ENCODE data around the gene CCR9.

Gene CCR9

GRCh38 chr3:45894015-45894414 is 7.7 kb downstream of the CCR9 start:
- TF ChIP-seq CTCF (conservative IDR thresholded peaks at IDR 0.05; ENCODE audit: low read length): no peak
- DNase-seq (ENCODE audit: low read depth): no peak
- no peak overlapping the region for H3K4me3 ChIP-seq (ENCODE audit: low read length)

DNA sequence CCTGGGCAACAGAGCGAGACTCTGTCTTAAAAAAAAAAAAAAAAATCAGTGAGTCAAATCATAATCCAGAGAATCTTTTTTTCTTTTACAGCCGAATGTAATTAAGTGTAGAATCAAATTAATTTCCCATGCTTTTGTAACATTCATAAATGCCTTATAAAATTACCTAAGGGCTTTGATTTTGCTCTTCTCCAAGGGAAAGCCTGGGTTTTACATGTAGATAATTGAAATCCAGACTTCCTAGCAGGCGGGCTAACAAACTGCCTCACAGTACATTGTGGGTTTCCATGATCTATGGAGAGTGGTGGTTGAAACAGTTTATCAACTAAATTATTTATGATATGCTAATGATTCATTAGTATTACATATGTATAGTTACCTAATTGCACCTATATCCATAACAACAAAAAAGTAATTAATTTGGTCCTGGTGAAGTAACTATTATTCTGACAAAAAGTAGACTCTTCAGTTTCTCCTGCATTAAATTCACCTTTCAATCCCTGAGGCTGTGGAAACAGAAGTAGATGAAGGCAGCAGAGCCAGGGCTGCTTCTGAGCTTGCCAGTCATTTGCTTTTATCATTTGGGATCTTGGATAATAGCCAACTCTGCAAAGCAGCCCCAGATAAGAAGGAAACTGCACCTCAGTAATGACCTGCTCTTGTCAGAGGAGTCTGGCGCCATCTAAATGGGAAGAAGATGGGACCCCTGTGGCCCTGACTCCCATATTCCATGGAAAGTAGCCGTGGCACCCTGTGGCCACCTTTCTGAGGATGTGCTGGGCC is 9.5 kb downstream of the CCR9 start:
- no peak for DNase-seq (ENCODE audit: low read depth)
- TF ChIP-seq CTCF (conservative IDR thresholded peaks at IDR 0.05; ENCODE audit: low read length): no peak

DNA sequence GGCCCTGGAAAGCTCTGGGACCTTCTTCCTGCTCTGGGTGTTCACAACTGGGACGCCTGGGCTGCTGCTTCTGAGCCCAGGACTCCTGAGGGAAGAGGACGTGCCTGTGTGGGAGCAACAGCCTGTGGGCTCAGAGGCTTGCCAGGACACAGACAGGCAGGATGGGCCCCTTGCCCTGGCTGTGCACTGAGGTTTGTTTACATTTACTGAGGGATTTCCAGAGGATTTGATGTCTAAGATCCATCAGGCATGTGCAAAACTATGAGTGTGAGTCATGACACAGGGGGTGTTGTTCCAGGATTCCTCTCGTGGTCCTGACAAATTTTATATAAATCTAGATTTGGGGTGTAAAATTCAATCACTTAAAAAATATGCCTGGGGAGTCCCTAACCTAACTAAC is 10.6 kb downstream of the CCR9 start:
- no peak overlapping the region for H3K4me3 ChIP-seq (ENCODE audit: low read length)

More for the DNA sequence above, 9.5 kb downstream of the CCR9 start:
- H3K4me3 ChIP-seq (ENCODE audit: low read length): no peak overlapping the region

GRCh38 chr3:45904931-45905330 is 18.6 kb downstream of the CCR9 start:
- no peak for DNase-seq (ENCODE audit: low read depth)
- no peak overlapping the region for H3K4me3 ChIP-seq (ENCODE audit: low read length)
- no peak for TF ChIP-seq CTCF (conservative IDR thresholded peaks at IDR 0.05; ENCODE audit: low read length)

More for the DNA sequence above, 10.6 kb downstream of the CCR9 start:
- no peak for TF ChIP-seq CTCF (conservative IDR thresholded peaks at IDR 0.05; ENCODE audit: low read length)
- DNase-seq (ENCODE audit: low read depth): peak; percentile 33

DNA sequence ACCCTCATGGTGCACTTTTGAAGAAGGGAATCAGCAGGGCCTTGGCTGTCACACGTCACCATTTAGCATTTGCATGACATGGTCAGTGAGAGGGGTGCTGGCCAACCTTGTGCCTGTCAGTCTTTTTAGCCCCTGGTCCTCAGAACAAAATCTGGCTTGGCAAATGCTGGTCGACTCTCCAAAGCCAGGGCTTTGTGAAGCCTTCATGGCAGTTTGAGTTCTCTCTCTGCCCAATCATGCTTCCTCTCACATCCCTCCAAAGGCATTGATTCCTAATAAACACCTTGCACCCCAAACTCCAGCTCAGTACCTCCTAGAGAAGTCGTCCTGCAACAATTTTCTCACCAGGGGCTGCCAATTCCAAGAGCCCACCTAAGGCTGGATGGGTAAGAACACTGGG is 19.4 kb downstream of the CCR9 start:
- no peak for DNase-seq (ENCODE audit: low read depth)
- H3K4me3 ChIP-seq (ENCODE audit: low read length): no peak overlapping the region
- TF ChIP-seq CTCF (conservative IDR thresholded peaks at IDR 0.05; ENCODE audit: low read length): no peak

GRCh38 chr3:45906681-45907407 is 20.5 kb downstream of the CCR9 start:
- peak; percentile 69 for DNase-seq (ENCODE audit: low read depth)
- TF ChIP-seq CTCF (conservative IDR thresholded peaks at IDR 0.05; ENCODE audit: low read length): peak; percentile 63
- H3K4me3 ChIP-seq (ENCODE audit: low read length): no peak overlapping the region

Data from AG10803 (cell line).